Gastroesophageal sphincter (tissue), 4 donors: ENCODE measurements around the gene BMPR2. TPM values are rescaled to one million over a fixed set of nuclear protein-coding genes. Genes with fewer than 3 reads are reported as not detected.
"Not testable (repeated sequence)": the region's sequence is repeated elsewhere in the genome, so short reads cannot be mapped to it uniquely, and the experiment has no call there.

Experiments used
- ATAC-seq: fragments of 150-250 bp; one replicate; pipeline ENCODE4 v1.9.1; 2016; ENCODE audit warnings: mild to moderate bottlenecking, moderate library complexity
- H3K27ac ChIP-seq, 4 donors: fragments of 200-600 bp; sonication (generic) in 3 of 4; 1 replicate in 3 of 4; 2 replicates in 1 of 4; pipeline ENCODE4 v1.5.1; 2016 to 2019
- H3K27me3 ChIP-seq: fragments of 200-600 bp; sonication (generic); one replicate; pipeline ENCODE4 v1.5.1; 2019
- H3K36me3 ChIP-seq, 2 donors: fragments of 200-600 bp; sonication (generic); one replicate each; pipeline ENCODE4 v1.5.1; 2019; ENCODE audit warnings: control low read depth in 1 of 2
- H3K4me1 ChIP-seq, 3 donors: fragments of 200-600 bp; sonication (generic); 1 replicate in 2 of 3; 2 replicates in 1 of 3; pipeline ENCODE4 v1.5.1; 2016 to 2019; ENCODE audit warnings: control low read depth in 2 of 3
- H3K4me3 ChIP-seq, 2 donors: fragments of 200-600 bp; sonication (generic); one replicate each; pipeline ENCODE4 v1.5.1; 2019; ENCODE audit warnings: mild to moderate bottlenecking in 1 of 2, moderate library complexity in 1 of 2
- H3K9me3 ChIP-seq, 3 donors: fragments of 200-600 bp; sonication (generic); one replicate each; pipeline ENCODE4 v1.5.1; 2017 to 2019; ENCODE audit warnings: control low read depth in 2 of 3
- CTCF ChIP-seq, 4 experiments: fragments of 200-600 bp in 2 of 4; fragments of 450-650 bp in 2 of 4; sonication (generic) in 1 of 4; IDR thresholded peaks; one replicate each; pipeline ENCODE4 v1.5.1; 2017 to 2019; ENCODE audit warnings: antibody characterized with exemption in 4 of 4, mild to moderate bottlenecking in 2 of 4, moderate library complexity in 2 of 4
- EP300 ChIP-seq: sonication (generic); formaldehyde crosslinking; IDR thresholded peaks from one replicate; pipeline ENCODE4 v1.6.1; 2017; ENCODE audit warnings: antibody characterized with exemption, mild to moderate bottlenecking
- POLR2A ChIP-seq, 2 donors: fragments of 450-650 bp; IDR thresholded peaks; one replicate each; pipeline ENCODE4 v1.6.1; 2017; ENCODE audit warnings: antibody characterized with exemption in 2 of 2, mild to moderate bottlenecking in 2 of 2, moderate library complexity in 1 of 2
- POLR2AphosphoS5 ChIP-seq: sonication (generic); formaldehyde crosslinking; IDR thresholded peaks from one replicate; pipeline ENCODE4 v1.6.1; 2017; ENCODE audit warnings: antibody characterized with exemption
- WGBS, 2 donors: methylation state at CpG; one replicate each; pipeline ENCODE4 v1.1.5; 2018; ENCODE audit warnings: low coverage in 1 of 2; 5-methylcytosine and 5-hydroxymethylcytosine counted together
- total RNA-seq, 4 donors: library from RNA; depleted of rRNA; stranded (reverse); fragments of >200 nt; gene quantifications; one replicate each; pipeline ENCODE4 v1.1.0, GENCODE V29; 2016

BMPR2 gene
- total RNA-seq, 4 donors from 2014 or later = 53.4 to 86.9 (median 70.0) TPM

DNA sequence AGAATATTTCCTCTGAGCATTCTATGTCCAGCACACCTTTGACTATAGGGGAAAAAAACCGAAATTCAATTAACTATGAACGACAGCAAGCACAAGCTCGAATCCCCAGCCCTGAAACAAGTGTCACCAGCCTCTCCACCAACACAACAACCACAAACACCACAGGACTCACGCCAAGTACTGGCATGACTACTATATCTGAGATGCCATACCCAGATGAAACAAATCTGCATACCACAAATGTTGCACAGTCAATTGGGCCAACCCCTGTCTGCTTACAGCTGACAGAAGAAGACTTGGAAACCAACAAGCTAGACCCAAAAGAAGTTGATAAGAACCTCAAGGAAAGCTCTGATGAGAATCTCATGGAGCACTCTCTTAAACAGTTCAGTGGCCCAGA, 179.2 kb downstream of the BMPR2 start:
- TF ChIP-seq CTCF (IDR thresholded peaks at IDR 0.05) (no peak), EP300 (no peak), POLR2A (IDR thresholded peaks at IDR 0.05) (no peak), POLR2AphosphoS5 (no peak)
- H3K36me3 ChIP-seq = peaks cover 2 to 71% of the 10 kb centered on the region in 2 donors
- H3K4me3 ChIP-seq = no peak overlapping the region
- H3K27me3 ChIP-seq = no peaks in the 10 kb centered on the region
- no peak for ATAC-seq
- no peaks in the 10 kb centered on the region for H3K4me1 ChIP-seq
- H3K27ac ChIP-seq = no peak overlapping the region
- 83% methylated on average over 4 of the region's 4 CpGs; no CpG with 5 or more reads in 1 of the 2 donors for WGBS, 2 donors
- no peaks in the 10 kb centered on the region for H3K9me3 ChIP-seq

GRCh38 chr2:202560200-202560599, 184.1 kb downstream of the BMPR2 start:
- ATAC-seq = no peak
- H3K36me3 ChIP-seq = peaks cover 2 to 51% of the 10 kb centered on the region in 2 donors
- 44 to 58% methylated on average over 1 of the region's 1 CpG for WGBS, 2 donors

GRCh38 chr2:202564226-202564625, 188.1 kb downstream of the BMPR2 start:
- Histone ChIP-seq H3K4me1 (no peaks in the 10 kb centered on the region), H3K27ac (no peak overlapping the region), H3K9me3 (no peaks in the 10 kb centered on the region), H3K27me3 (no peaks in the 10 kb centered on the region), H3K36me3 (peaks cover 0 to 19% of the 10 kb centered on the region in 2 donors), H3K4me3 (no peak overlapping the region)
- 71 to 75% methylated on average over 1 of the region's 1 CpG for WGBS, 2 donors
- no peak for ATAC-seq
- TF ChIP-seq POLR2AphosphoS5 (no peak), EP300 (no peak), CTCF (IDR thresholded peaks at IDR 0.05) (no peak), POLR2A (IDR thresholded peaks at IDR 0.05) (no peak)

More at GRCh38 chr2:202560200-202560599, 184.1 kb downstream of the BMPR2 start:
- no peak overlapping the region for H3K27ac ChIP-seq
- no peaks in the 10 kb centered on the region for H3K4me1 ChIP-seq
- no peak overlapping the region for H3K4me3 ChIP-seq
- no peaks in the 10 kb centered on the region for H3K27me3 ChIP-seq
- H3K9me3 ChIP-seq = no peaks in the 10 kb centered on the region
- no peak for TF ChIP-seq POLR2A (IDR thresholded peaks at IDR 0.05)
- TF ChIP-seq EP300 = no peak
- TF ChIP-seq POLR2AphosphoS5 = no peak
- TF ChIP-seq CTCF (IDR thresholded peaks at IDR 0.05) = no peak

DNA sequence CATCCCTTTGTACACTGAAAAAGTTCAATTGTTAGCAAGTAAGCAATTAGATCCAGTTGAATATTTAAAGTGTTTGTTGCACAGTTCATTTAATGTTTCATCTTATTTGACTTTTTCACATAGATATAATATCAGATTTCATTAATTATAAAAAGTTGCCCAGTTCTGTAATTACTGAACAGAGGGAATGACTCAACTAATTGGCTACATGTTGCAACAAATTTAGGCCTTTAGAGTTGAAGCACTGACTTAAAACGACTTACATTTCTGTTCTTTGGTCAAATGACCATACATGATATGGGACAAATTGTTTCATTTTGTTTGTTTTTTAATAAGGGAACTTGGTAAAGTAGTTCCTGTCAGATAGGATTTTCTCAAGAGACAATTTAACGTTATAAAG, 190.2 kb downstream of the BMPR2 start:
- ATAC-seq = no peak
- WGBS, 2 donors = 45 to 57% methylated on average over 2 of the region's 2 CpGs
- TF ChIP-seq CTCF (IDR thresholded peaks at IDR 0.05) (no peak), POLR2AphosphoS5 (no peak), EP300 (no peak), POLR2A (IDR thresholded peaks at IDR 0.05) (no peak)
- H3K9me3 ChIP-seq = no peaks in the 10 kb centered on the region
- H3K4me3 ChIP-seq = no peak overlapping the region
- H3K27me3 ChIP-seq = no peaks in the 10 kb centered on the region
- peaks cover 0 to 9% of the 10 kb centered on the region in 2 donors for H3K36me3 ChIP-seq
- H3K4me1 ChIP-seq = no peaks in the 10 kb centered on the region
- no peak overlapping the region for H3K27ac ChIP-seq

GRCh38 chr2:202574541-202574940, 198.4 kb downstream of the BMPR2 start:
- H3K27ac ChIP-seq = no peak overlapping the region
- H3K4me3 ChIP-seq = no peak overlapping the region
- ATAC-seq = no peak
- TF ChIP-seq EP300 (no peak), POLR2AphosphoS5 (no peak), CTCF (IDR thresholded peaks at IDR 0.05) (no peak), POLR2A (IDR thresholded peaks at IDR 0.05) (no peak)
- no peaks in the 10 kb centered on the region for H3K27me3 ChIP-seq
- no peaks in the 10 kb centered on the region for H3K36me3 ChIP-seq
- 38 to 49% methylated on average over 1 to 2 of the region's 2 CpGs for WGBS, 2 donors
- no peaks in the 10 kb centered on the region for H3K9me3 ChIP-seq
- H3K4me1 ChIP-seq = no peaks in the 10 kb centered on the region

DNA sequence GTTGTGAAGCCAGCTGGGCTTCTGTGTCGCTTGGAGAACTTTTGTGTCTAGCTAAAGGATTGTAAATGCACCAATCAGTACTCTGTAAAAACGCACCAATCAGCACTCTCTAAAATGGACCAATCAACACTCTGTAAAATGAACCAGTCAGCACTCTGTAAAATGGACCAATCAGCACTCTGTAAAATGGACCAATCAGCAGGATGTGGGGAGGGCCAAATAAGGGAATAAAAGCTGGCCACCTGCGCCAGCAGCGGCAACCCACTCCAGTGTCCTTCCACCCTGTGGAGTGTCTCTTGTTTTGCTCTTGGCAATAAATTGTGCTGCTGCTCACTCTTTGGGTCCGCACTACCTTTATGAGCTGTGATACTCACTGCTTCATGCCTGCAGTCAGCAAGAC, 199.1 kb downstream of the BMPR2 start:
- ATAC-seq, H3K27ac ChIP-seq, H3K4me3 ChIP-seq, H3K4me1 ChIP-seq, H3K36me3 ChIP-seq, H3K9me3 ChIP-seq, H3K27me3 ChIP-seq: not testable (repeated sequence)
- 97% methylated on average over 4 of the region's 5 CpGs; no CpG with 5 or more reads in 1 of the 2 donors for WGBS, 2 donors
